HCT116 (cell line): ENCODE results near the gene ADH1C. TPM values are rescaled to one million over a fixed set of nuclear protein-coding genes. Genes with fewer than 3 reads are reported as not detected.
"Not testable (repeated sequence)": the region's sequence is repeated elsewhere in the genome, so short reads cannot be mapped to it uniquely, and the experiment has no call there.

Experiments
- ATAC-seq: fragments of 200-7000 bp; cut with Tn5 transposase; 2 replicates; pipeline ENCODE4 v1.9.1; 2020; ENCODE audit warnings: mild to moderate bottlenecking, moderate library complexity
- BruUV-seq: library from RNA; stranded (reverse); fragments of 400-500 nt; replicated peaks from 2 replicates; lab custom pipeline; 2021; lab: Mats Ljungman, UMichigan
- CTCF ChIA-PET: fragments of 300-600 bp; sonication (Branson Sonifier 250); formaldehyde crosslinking; loops from one replicate; lab custom pipeline; 2021; ENCODE audit warnings: antibody characterized with exemption; lab: Charles Lee
- POLR2A ChIA-PET: fragments of 300-600, 350-600 bp; sonication (Branson Sonifier 250); formaldehyde crosslinking; loops from one replicate; lab custom pipeline; 2021; ENCODE audit warnings: antibody characterized with exemption; lab: Charles Lee
- RAD21 ChIA-PET, 2 experiments: fragments of 300-600 bp; sonication (Branson Sonifier 250); formaldehyde crosslinking; loops; one replicate each; lab custom pipeline; 2023; ENCODE audit warnings: low total read pairs in 2 of 2; ENCODE audit not compliant: uncharacterized antibody in 2 of 2, unreplicated experiment in 2 of 2, low non-redundant PET in 1 of 2; lab: Charles Lee
- DNase-seq: peaks from one replicate; pipeline ENCODE4 v3.0.0-alpha.2; 2010; ENCODE audit warnings: low read depth, low spot score
- H2AFZ ChIP-seq: fragments of 200-600 bp; shearing (Covaris generic), sonication (generic); 2 replicates; pipeline ENCODE4 v1.6.1; 2017; ENCODE audit warnings: low read depth, mixed run types, mixed read lengths, antibody characterized with exemption, low read length; ENCODE audit not compliant: poor library complexity, severe bottlenecking
- H3K27ac ChIP-seq: 2 replicates; pipeline ENCODE4 v1.5.1; 2012; ENCODE audit warnings: low read depth, low read length
- H3K27me3 ChIP-seq: fragments of 200-600 bp; sonication (generic); 2 replicates; pipeline ENCODE4 v1.6.1; 2016; ENCODE audit warnings: mixed run types, low read length, mixed read lengths; ENCODE audit not compliant: insufficient read depth
- H3K36me3 ChIP-seq, 2 experiments: fragments of 200-500 bp in 1 of 2; fragments of 200-600 bp in 1 of 2; sonication (Bioruptor generic) in 1 of 2; sonication (generic) in 1 of 2; 2 replicates each; pipeline versions ENCODE4 v1.5.1 to v1.6.1; 2014 to 2016; ENCODE audit warnings: low read length in 2 of 2, inconsistent platforms in 1 of 2, mixed read lengths in 1 of 2, mixed run types in 1 of 2; ENCODE audit not compliant: insufficient read depth in 2 of 2, control insufficient read depth in 1 of 2
- H3K4me1 ChIP-seq, 2 experiments: fragments of 200-600 bp in 1 of 2; sonication (generic) in 1 of 2; 2 replicates each; pipeline versions ENCODE4 v1.5.1 to v1.6.1; 2012 to 2017; ENCODE audit warnings: low read length in 2 of 2, inconsistent platforms in 1 of 2, mild to moderate bottlenecking in 1 of 2, mixed read lengths in 1 of 2, mixed run types in 1 of 2, moderate library complexity in 1 of 2; ENCODE audit not compliant: insufficient read depth in 2 of 2, control insufficient read depth in 1 of 2
- H3K4me2 ChIP-seq: fragments of 200-600 bp; sonication (generic); 2 replicates; pipeline ENCODE4 v1.6.1; 2017; ENCODE audit warnings: mixed run types, low read length, mixed read lengths
- H3K4me3 ChIP-seq, 2 experiments: fragments of 200-600 bp in 1 of 2; sonication (generic) in 1 of 2; replicated peaks in 1 of 2; 2 replicates each; pipeline ENCODE4 v1.5.1; 2011 to 2016; ENCODE audit warnings: low read length in 2 of 2, control low read depth in 1 of 2, low read depth in 1 of 2, mild to moderate bottlenecking in 1 of 2, mixed read lengths in 1 of 2, mixed run types in 1 of 2
- H3K79me2 ChIP-seq: fragments of 200-600 bp; sonication (generic); 2 replicates; pipeline ENCODE4 v1.6.1; 2017; ENCODE audit warnings: mild to moderate bottlenecking, mixed run types, low read length, moderate library complexity, mixed read lengths; ENCODE audit not compliant: insufficient read depth
- H3K9ac ChIP-seq: fragments of 200-600 bp; sonication (generic); 2 replicates; pipeline ENCODE4 v1.6.1; 2016; ENCODE audit warnings: low read length, mixed read lengths
- H3K9me2 ChIP-seq: fragments of 200-600 bp; sonication (generic), shearing (Covaris generic); 2 replicates; pipeline ENCODE4 v1.6.1; 2017; ENCODE audit warnings: mixed run types, mild to moderate bottlenecking, moderate library complexity; ENCODE audit not compliant: insufficient read depth
- H3K9me3 ChIP-seq, 2 experiments: fragments of 200-500 bp in 1 of 2; fragments of 200-600 bp in 1 of 2; sonication (Bioruptor generic) in 1 of 2; sonication (generic) in 1 of 2; 2 replicates each; pipeline ENCODE4 v1.6.1; 2014 to 2017; ENCODE audit warnings: low read length in 2 of 2, mixed read lengths in 2 of 2, inconsistent platforms in 1 of 2, low read depth in 1 of 2, mild to moderate bottlenecking in 1 of 2, mixed run types in 1 of 2, moderate library complexity in 1 of 2; ENCODE audit not compliant: control insufficient read depth in 1 of 2, insufficient read depth in 1 of 2
- H4K20me1 ChIP-seq: fragments of 200-600 bp; sonication (generic), shearing (Covaris generic); 2 replicates; pipeline ENCODE4 v1.6.1; 2017; ENCODE audit warnings: mixed run types, mild to moderate bottlenecking, moderate library complexity; ENCODE audit not compliant: insufficient read depth
- EZH2phosphoT487 ChIP-seq: fragments of 200-600 bp; IDR thresholded peaks from 2 replicates; pipeline ENCODE4 v1.6.1; 2018; ENCODE audit warnings: antibody characterized with exemption, borderline replicate concordance
- FOSL1 ChIP-seq: IDR thresholded peaks from 2 replicates; pipeline ENCODE4 v1.6.1; 2012; ENCODE audit warnings: low read depth
- SIN3A ChIP-seq: IDR thresholded peaks from 2 replicates; pipeline ENCODE4 v1.6.1; 2012; ENCODE audit warnings: low read depth
- SP1 ChIP-seq: IDR thresholded peaks from 2 replicates; pipeline ENCODE4 v1.6.1; 2012; ENCODE audit warnings: low read depth
- ZFX ChIP-seq: fragments of 450-650 bp; IDR thresholded peaks from 2 replicates; pipeline ENCODE4 v1.6.1; 2017
- ZNF274 ChIP-seq: fragments of 200-500 bp; sonication (Bioruptor generic); IDR thresholded peaks from 2 replicates; pipeline ENCODE4 v1.6.1; 2014; ENCODE audit warnings: mild to moderate bottlenecking, low read depth, low read length, inconsistent platforms
- intact Hi-C: fragments of 100-400 bp; cut with micrococcal nuclease; formaldehyde crosslinking; loops from 2 replicates; pipeline ENCODE4 v1.10.0; 2022
- total RNA-seq: library from RNA; stranded (reverse); gene quantifications from one replicate; pipeline ENCODE4 v1.2.1, GENCODE V29; 2021; ENCODE audit not compliant: unreplicated experiment
- TF ChIP-seq, protein P1 (sequence below): IDR thresholded peaks from 2 replicates; pipeline ENCODE4 v1.6.1; 2011; ENCODE audit warnings: mild to moderate bottlenecking, low read length, moderate library complexity; ENCODE audit not compliant: insufficient replicate concordance; ENCODE audit errors: extremely low read depth

The ADH1C gene
- total RNA-seq, 1 experiment from 2014 or later, result not detected

- H3K79me2 ChIP-seq, H3K27ac ChIP-seq, H2AFZ ChIP-seq, BruUV-seq, H3K4me1 ChIP-seq, POLR2A ChIA-PET, H3K27me3 ChIP-seq, H3K9me2 ChIP-seq, H3K4me3 ChIP-seq, ATAC-seq, intact Hi-C loops, H3K4me2 ChIP-seq, H3K9me3 ChIP-seq, H3K36me3 ChIP-seq, DNase-seq, RAD21 ChIA-PET, H3K9ac ChIP-seq, H4K20me1 ChIP-seq: not testable (repeated sequence)
- CTCF ChIA-PET, result interaction anchor here (1.2 kb wide), 1 partner anchor 9 kb away, joined by 3 read pairs; no protein-coding TSS in a partner anchor
These were observed 15.3 kb upstream of the ADH1C start for GRCh38 chr4:99367817-99368216.

- Histone ChIP-seq H3K27me3 (no peaks in the 10 kb centered on the region), H3K9me2 (no peaks in the 10 kb centered on the region), H3K9ac (no peak overlapping the region), H3K79me2 (no peaks in the 10 kb centered on the region), H3K36me3 (no peaks in the 10 kb centered on the region), H3K4me1 (no peaks in the 10 kb centered on the region), H3K4me2 (no peak overlapping the region), H3K27ac (no peak overlapping the region), H3K4me3 (no peak overlapping the region), H2AFZ (no peak overlapping the region), H3K9me3 (peaks cover 0 to 5% of the 10 kb centered on the region in 2 experiments; a peak in 1 of 4 replicates), H4K20me1 (no peaks in the 10 kb centered on the region)
- CTCF ChIA-PET, result no interaction called here
- no peak for DNase-seq
- TF ChIP-seq, protein P1, sequence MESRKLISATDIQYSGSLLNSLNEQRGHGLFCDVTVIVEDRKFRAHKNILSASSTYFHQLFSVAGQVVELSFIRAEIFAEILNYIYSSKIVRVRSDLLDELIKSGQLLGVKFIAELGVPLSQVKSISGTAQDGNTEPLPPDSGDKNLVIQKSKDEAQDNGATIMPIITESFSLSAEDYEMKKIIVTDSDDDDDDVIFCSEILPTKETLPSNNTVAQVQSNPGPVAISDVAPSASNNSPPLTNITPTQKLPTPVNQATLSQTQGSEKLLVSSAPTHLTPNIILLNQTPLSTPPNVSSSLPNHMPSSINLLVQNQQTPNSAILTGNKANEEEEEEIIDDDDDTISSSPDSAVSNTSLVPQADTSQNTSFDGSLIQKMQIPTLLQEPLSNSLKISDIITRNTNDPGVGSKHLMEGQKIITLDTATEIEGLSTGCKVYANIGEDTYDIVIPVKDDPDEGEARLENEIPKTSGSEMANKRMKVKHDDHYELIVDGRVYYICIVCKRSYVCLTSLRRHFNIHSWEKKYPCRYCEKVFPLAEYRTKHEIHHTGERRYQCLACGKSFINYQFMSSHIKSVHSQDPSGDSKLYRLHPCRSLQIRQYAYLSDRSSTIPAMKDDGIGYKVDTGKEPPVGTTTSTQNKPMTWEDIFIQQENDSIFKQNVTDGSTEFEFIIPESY, result no peak
- no peak for TF ChIP-seq FOSL1
- no peak for TF ChIP-seq SP1
- TF ChIP-seq EZH2phosphoT487, result no peak
- no peak for TF ChIP-seq ZNF274
- TF ChIP-seq SIN3A, result no peak
- TF ChIP-seq ZFX, result no peak
- BruUV-seq, result no TSS peak
- RAD21 ChIA-PET, result no interaction called here
- intact Hi-C loops, result no loop called here
- no peak for ATAC-seq
- POLR2A ChIA-PET, result no interaction called here
These were observed 13.9 kb upstream of the ADH1C start for GRCh38 chr4:99366491-99366890.
